Measurements from ENCODE around the gene OSBP2.

GRCh38 chr22:30694640-30695350, at the start of gene OSBP2:
- TF ChIP-seq CTCF (conservative IDR thresholded peaks at IDR 0.05; ENCODE audit: low read depth, low read length) (no peak), EZH2 (IDR thresholded peaks at IDR 0.05; ENCODE audit: low read length, unreplicated experiment) (no peak), EZH2phosphoT487 (IDR thresholded peaks at IDR 0.05; ENCODE audit: borderline replicate concordance, low read length) (no peak)

All from PC-3 (cell line).